Measurements from ENCODE around the gene RPS10. TPM values are rescaled to one million over a fixed set of nuclear protein-coding genes. Genes with fewer than 3 reads are reported as not detected.
A peak's percentile ranks its signal among the peaks of the same experiment; 100 is the strongest.

Gene RPS10
- total RNA-seq, 1 donor from 2014 or later, result 1,626 TPM

GRCh38 chr6:34391473-34391785 lies 34.4 kb downstream of the RPS10 start:
- H3K36me3 Mint-ChIP-seq (ENCODE audit: low read depth), result peaks cover 3% of the 10 kb centered on the region
- no peaks in the 10 kb centered on the region for H3K9me3 Mint-ChIP-seq
- no peak for TF ChIP-seq CTCF (conservative IDR thresholded peaks at IDR 0.05)
- H3K27me3 Mint-ChIP-seq (ENCODE audit: low read depth), result no peaks in the 10 kb centered on the region
- no peak for DNase-seq (ENCODE audit: low read depth, low spot score)
- no peak overlapping the region for H3K27ac Mint-ChIP-seq (ENCODE audit: unreplicated experiment)
- H3K4me3 Mint-ChIP-seq, result no peak overlapping the region
- H3K4me1 Mint-ChIP-seq, result peaks cover 22% of the 10 kb centered on the region

- no peak for TF ChIP-seq CTCF (conservative IDR thresholded peaks at IDR 0.05)
- Mint-ChIP-seq H3K27ac (ENCODE audit: unreplicated experiment) (no peak overlapping the region), H3K27me3 (ENCODE audit: low read depth) (no peaks in the 10 kb centered on the region), H3K9me3 (no peaks in the 10 kb centered on the region), H3K4me3 (no peak overlapping the region), H3K4me1 (peaks cover 25% of the 10 kb centered on the region), H3K36me3 (ENCODE audit: low read depth) (no peaks in the 10 kb centered on the region)
- no peak for DNase-seq (ENCODE audit: low read depth, low spot score)
Observed at GRCh38 chr6:34390531-34391472, 35.1 kb downstream of the RPS10 start.

GRCh38 chr6:34389034-34389433 lies 36.8 kb downstream of the RPS10 start:
- H3K36me3 Mint-ChIP-seq (ENCODE audit: low read depth), result no peaks in the 10 kb centered on the region
- no peaks in the 10 kb centered on the region for H3K27me3 Mint-ChIP-seq (ENCODE audit: low read depth)
- TF ChIP-seq CTCF (conservative IDR thresholded peaks at IDR 0.05), result no peak
- no peak for DNase-seq (ENCODE audit: low read depth, low spot score)
- H3K27ac Mint-ChIP-seq (ENCODE audit: unreplicated experiment), result no peak overlapping the region
- H3K4me3 Mint-ChIP-seq, result peak overlapping the region; percentile 65
- H3K4me1 Mint-ChIP-seq, result peaks cover 37% of the 10 kb centered on the region
- H3K9me3 Mint-ChIP-seq, result no peaks in the 10 kb centered on the region

- no peaks in the 10 kb centered on the region for H3K9me3 Mint-ChIP-seq
- DNase-seq (ENCODE audit: low read depth, low spot score), result no peak
- peak overlapping the region; percentile 65 for H3K4me3 Mint-ChIP-seq
- peaks cover 38% of the 10 kb centered on the region for H3K4me1 Mint-ChIP-seq
- no peak overlapping the region for H3K27ac Mint-ChIP-seq (ENCODE audit: unreplicated experiment)
- no peaks in the 10 kb centered on the region for H3K36me3 Mint-ChIP-seq (ENCODE audit: low read depth)
- no peaks in the 10 kb centered on the region for H3K27me3 Mint-ChIP-seq (ENCODE audit: low read depth)
- no peak for TF ChIP-seq CTCF (conservative IDR thresholded peaks at IDR 0.05)
Observed at GRCh38 chr6:34388421-34388820, 37.4 kb downstream of the RPS10 start.

GRCh38 chr6:34386316-34387137 lies 39.3 kb downstream of the RPS10 start:
- peaks cover 34% of the 10 kb centered on the region for H3K4me1 Mint-ChIP-seq
- TF ChIP-seq CTCF (conservative IDR thresholded peaks at IDR 0.05), result no peak
- DNase-seq (ENCODE audit: low read depth, low spot score), result no peak
- no peaks in the 10 kb centered on the region for H3K36me3 Mint-ChIP-seq (ENCODE audit: low read depth)
- no peaks in the 10 kb centered on the region for H3K9me3 Mint-ChIP-seq
- no peak overlapping the region for H3K27ac Mint-ChIP-seq (ENCODE audit: unreplicated experiment)
- no peak overlapping the region for H3K4me3 Mint-ChIP-seq
- no peaks in the 10 kb centered on the region for H3K27me3 Mint-ChIP-seq (ENCODE audit: low read depth)
